Raji (cell line): ENCODE data around the gene RNF214.

ENCODE experiments used
- POLR2A ChIP-seq: IDR thresholded peaks from 2 replicates; pipeline ENCODE4 v1.6.1; 2011; ENCODE audit warnings: low read depth, low read length, control low read depth; ENCODE audit not compliant: insufficient read depth

RNF214 gene

DNA sequence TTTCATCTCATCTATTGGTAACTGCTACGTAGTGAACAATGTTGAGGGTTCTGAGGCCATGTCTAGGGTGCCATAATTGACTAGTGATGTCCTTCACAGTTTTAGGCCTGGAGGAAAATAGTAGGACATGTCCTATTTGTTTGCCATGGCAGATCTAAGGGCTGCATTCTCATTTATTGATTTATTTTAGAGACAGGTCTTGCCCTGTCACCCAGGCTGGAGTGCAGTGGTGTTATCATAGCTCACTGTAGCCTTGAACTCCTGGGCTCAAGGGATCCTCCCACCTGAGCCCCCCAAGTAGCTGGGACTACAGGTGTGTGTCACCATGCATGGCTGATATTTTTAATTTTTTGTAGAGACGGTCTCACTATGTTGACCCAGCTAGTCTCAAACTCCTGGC is 100.4 kb downstream of the RNF214 start:
- no peak for TF ChIP-seq POLR2A

- TF ChIP-seq POLR2A, result no peak
Observed at GRCh38 chr11:117333917-117334316, 101.4 kb downstream of the RNF214 start.

DNA sequence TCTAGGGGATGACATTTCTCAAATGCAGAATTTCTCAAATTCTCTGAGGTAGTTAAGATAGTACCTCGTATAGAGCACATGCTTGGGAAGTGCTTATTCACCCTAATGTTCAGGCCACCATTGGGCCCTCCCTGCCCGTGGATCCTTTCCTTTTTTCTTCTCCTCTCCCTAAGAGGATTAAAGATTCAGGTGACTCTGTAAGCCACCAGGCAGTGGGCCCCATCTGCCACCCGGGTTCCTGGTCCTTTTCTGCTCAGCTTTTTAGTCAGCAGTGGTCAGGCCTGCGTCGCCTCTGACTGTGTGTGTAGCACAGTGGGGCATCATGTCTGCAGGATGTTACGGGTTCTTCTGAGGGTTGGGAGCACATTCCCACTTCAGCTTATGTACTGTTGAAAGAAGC is 102.4 kb downstream of the RNF214 start:
- no peak for TF ChIP-seq POLR2A

GRCh38 chr11:117335399-117335798 is 102.9 kb downstream of the RNF214 start:
- no peak for TF ChIP-seq POLR2A
